GM18868 (cell line): Measurements from ENCODE around the gene BRAT1.

Source experiments
- ATAC-seq: cut with Tn5 transposase; IDR thresholded peaks from one replicate; pipeline ENCODE4 v1.9.1; 2021; ENCODE audit warnings: mild to moderate bottlenecking, moderate library complexity; ENCODE audit not compliant: unreplicated experiment

Gene BRAT1

DNA sequence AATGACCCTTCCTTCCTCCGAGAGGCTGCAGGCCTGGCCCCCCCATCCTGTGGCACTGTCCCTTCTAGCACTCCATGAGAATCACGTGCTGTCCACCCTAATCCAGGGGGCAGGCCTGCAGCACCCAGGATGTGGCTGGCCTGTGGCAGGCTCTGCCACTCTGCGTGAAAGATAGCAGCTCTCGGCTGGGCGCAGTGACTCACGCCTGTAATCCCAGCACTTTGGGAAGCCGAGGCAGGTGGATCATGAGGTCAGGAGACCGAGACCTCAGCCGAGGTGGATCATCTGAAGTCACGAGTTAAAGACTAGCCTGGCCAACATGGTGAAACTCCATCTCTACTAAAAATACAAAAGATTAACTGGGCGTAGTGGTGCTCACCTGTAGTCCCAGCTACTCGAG, 54.6 kb downstream of the BRAT1 start:
- ATAC-seq: no peak

DNA sequence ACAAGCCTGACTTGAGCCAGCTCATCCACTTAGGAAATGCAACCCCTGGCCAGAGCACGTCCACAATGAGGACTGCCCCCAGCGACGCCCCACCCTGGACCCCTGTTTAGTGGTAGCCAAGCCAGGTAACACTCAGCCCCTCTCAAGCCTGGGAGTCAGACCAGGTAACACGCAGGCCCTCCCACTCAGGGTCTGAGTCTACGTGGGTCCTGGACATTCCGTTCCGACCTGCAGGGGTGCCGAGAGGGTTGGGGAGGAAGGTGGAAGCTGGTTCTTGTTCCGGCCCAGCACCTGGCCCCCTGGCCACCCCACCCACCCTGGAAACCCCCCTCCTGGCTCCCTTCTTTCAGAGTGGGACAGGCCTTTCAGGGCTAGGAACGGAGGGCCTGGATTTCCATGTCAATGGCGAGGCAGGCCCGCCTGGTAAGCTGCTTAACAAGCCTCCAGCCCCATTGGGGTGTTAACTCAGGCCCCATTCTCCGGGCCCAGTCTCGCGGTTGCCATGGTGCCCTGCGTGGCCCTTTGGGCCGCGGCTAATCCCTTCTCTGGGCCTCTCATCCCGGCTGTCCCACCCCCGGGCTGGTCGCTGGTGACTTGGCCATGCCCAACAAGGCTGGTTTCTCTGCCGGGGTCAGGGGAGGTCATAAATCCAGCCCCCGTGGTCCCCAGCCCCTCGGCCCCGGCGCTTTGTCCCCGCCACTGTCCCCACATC, 55.4 kb downstream of the BRAT1 start:
- no peak for ATAC-seq

DNA sequence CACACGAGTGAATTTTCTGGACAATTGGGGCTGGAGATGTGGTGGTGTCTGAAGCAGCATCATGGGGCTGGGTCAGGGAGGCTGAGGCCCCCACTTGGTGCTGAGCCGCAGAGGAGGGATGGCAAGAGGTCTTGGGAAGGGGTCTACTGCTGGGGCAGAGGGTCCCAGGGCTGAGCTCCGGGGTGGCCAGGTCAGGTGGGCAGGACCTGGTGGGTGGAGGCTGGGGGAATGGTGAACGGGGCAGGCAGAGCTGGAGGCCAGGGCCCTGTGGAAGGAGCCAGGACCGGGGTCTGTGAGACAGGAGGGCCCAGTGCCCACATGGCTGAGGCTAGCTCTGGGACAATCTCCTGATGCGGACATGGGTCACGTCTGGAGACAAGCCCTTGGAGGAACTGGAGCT, 56.1 kb downstream of the BRAT1 start:
- ATAC-seq: no peak

DNA sequence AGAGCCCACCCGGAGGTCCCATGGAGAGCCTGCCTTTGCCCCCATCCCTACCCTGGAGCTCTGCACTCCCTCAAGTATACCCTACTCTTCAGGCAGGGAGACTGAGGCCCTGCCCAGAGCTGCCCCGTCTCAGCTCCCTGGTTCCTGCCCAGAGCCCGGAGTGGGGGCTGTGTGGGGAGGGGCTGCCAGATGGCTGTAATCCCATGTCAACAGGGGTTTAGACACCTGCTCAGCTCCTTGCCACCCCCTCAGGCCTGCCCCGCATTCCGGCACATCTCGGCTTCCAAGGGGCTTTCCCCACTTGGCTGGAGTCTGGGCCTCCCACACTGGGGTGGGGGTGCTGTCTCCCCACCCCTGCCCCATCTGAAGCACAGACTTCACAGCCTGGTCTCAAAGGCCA, 56.6 kb downstream of the BRAT1 start:
- no peak for ATAC-seq

DNA sequence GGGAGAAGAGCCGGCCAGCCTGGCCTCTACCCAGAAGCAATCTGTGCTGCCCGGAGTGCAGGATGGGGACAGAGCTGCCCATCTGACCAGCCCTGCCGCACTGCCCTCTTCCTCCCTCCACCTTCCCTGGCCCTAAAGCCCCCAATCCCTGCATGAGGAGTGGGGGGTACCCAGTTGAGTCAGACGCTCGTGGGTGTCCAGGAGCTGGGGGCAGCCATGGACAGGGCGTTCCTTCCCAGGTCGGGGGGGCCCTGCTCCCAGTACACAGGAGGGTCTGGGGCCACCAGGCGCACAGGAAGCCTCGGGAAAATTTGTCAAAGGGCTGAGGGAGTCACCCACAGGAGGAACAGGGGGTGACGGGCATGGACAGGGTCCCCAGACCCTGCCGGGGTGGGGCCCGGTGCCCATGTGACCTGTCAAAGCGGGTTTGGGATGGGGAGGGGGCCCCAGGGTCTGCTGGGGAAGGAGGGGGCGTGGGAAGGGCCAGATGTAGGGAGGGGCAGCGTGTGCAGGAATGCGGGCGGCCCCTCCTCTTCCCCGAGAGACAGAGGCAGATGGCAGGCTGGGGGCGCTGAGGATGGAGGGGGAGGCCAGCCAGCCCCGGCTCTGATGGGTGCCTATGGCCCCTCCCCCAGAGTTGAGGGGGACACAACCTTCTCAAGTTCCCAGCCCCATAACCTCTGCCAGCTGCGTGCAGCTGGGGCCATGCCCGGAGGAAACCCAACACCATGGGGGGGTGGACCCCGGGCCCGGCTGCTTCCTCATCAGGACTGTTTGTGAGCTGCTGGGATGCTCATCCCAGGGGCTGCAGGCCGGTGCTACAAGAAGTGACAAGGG, 57.6 kb downstream of the BRAT1 start:
- ATAC-seq: no peak

DNA sequence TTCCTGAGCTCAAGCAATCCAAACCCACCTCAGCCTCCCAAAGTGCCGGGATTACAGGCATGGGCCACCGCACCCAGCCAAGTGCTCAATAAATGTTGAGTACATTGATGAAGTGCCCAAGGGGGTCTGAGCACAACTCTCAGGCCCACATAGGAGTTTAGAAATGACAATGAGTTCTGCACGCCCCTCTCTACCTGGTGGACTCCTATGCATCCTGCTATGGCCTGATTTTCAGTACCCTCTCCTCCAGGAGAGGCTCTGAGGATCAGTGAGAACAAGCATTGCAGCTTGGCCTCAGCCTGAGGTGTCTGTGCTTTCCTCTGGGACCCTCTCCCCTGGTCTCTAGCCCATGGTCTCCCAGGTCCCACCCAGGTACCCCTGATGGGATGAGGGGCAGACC, 58.3 kb downstream of the BRAT1 start:
- ATAC-seq: no peak

DNA sequence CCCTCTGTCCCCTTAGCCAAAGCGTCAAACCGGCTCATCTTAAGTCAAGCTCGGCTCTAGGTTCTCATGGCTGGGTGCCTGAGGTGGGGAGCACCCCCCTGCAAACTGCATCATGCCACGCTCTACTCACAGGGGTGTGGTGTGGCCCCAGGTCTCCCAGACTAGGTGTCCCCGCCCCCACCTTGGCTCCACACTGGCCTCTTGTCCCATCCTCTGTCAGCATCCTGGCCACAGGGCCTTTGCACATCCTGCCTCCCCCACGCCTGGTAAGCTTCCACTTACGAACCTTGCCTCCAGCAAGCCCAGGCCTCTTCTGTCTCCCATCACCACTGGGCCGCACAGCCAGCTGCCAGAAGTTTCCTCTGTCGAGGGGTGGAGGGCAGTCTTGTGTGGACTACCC, 58.9 kb downstream of the BRAT1 start:
- no peak for ATAC-seq

DNA sequence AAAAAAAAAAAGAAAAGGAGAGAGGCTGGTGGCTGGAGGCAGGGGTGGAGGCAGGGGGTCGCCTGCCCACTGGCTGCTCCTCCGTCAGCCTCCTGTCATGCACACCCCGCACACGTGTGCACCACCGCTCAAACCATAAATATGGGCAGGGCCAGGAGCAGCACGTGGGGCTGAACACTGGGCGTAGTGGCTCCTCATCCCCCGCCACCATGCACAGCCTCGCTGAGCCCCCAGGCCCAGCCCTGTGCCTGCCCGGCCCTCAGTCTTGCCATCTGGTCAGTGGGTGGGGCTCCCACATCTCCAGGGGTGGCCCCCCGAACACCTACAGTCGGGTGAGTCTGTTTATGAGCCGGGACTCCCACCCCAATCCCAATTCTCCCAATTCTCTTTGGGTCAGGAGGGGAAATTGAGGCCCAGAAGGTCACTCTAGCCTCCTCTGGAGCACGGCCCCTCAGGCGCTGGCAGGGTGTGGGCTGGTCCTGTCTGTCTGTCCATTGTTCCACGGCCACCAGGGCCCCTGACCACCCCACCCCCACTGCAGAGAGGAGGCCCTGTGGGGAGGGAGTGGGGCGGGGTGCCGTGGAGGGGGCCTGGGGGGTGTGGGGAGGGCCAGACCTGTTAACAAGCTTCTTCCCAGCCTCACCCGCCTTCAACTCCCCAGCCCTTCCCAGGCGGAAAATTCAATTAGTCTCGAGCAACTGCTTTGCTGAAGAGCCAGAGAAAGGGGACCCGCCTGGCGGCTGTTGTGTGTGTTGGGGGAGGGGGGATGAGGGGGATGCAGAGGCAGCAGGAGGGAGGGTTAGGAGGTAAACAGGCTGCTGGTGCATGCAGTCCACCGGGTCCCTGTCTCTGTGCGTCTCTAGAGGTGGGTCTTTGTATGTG, 59.7 kb downstream of the BRAT1 start:
- ATAC-seq: no peak

DNA sequence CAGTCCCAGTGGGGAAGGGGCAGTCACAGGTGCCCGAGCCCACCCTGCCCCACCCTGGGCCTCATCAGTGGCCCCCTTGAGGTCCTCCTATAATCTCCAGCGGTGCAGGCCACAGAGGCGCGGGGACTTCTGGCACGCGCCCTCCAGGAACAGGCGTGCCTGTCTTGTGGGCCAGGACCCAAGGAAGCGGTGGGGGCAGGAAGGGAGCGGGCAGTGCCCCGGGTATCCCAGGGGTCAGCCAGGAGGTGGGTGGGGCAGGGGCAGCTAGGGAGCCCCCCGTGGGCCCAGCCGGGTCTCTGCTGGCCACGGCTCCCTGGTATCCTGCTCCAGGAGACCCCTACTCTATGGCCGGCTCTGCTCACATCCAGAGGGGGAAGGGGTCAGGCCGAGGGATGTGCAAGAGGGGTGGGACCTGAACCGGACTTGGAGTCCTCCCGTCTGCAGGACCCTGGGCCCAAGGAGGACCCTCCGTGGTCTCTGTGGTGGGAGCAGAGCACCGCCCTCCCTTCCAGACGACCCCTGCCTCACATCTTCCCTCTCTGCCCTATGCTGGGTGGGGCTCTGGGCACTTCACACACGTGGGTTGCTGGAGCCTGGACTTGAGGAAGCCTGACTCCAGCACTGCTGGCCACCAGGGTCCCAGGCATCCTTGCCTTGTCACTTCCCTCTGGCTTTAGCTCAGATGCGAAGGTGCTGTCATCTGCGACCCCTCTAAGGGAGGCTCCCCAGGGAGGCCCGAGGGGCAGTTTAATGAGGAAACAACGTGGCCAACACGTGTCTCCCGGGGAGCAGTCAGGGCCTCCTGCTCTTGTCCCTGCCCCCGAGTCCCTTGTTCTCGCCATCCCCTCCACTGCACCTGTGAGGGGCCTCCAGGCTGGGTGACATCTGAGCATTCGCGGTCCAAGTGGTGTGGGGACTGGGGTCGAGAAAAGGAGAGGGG, 60.9 kb downstream of the BRAT1 start:
- ATAC-seq: no peak

DNA sequence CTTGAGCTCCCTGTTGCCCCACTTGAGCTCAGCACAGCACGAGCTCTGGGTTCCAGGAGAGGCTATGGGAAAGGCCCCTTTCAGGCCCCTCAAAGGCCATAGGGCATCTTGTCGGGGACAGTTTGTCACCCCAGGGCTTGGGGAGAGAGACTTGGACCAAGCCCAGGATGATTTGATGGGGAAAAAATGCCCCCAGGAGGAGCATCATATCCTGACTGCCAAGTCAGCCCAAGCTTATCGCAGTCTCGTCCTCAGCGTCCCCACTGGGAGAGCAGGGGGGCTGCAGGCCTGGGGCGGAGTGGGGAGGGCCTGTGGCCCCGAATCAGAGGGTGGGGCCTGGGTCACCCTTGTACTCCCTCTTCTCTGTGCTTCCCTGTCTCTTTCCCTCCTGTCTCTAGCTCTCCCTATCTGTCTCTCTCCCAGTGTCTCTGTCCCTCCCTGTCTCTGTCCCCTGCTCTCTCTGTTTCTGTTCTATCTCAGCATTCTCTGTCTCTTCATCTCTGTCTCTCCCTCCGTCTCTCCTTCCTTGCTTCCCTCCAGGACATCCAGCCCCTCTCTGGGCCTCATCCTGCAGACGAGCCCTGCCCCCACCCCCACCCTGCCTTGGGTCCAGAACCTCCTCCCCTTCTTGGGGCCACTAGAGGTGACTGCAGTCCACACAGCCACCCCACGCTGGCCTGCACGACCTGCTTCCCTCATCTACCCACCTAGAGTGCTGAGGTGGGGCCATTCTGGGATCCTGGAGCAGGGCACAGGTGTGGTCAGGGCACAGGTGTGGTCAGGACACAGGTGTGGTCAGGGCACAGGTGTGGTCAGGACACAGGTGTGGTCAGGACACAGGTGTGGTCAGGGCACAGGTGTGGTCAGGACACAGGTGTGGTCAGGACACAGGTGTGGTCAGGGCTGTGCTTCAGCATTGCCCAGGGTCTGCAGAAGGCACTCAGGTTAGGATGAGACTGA, 61.8 kb downstream of the BRAT1 start:
- ATAC-seq: no peak

DNA sequence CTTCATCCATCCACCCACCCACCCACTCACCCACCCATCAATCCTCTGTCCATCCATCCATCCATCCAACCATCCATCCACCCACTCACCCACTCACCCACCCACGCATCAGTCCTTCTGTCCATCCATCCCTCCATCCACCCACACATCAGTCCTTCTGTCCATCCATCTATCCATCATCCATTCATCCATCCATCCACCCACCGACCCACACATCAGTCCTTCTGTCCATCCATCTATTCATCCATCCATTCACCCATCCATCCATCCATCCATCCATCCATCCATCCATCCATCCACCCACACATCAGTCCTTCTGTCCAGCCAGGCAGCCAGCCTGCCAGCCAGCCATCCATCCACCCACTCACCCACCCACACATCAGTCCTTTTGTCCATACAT, 63.3 kb downstream of the BRAT1 start:
- no peak for ATAC-seq

DNA sequence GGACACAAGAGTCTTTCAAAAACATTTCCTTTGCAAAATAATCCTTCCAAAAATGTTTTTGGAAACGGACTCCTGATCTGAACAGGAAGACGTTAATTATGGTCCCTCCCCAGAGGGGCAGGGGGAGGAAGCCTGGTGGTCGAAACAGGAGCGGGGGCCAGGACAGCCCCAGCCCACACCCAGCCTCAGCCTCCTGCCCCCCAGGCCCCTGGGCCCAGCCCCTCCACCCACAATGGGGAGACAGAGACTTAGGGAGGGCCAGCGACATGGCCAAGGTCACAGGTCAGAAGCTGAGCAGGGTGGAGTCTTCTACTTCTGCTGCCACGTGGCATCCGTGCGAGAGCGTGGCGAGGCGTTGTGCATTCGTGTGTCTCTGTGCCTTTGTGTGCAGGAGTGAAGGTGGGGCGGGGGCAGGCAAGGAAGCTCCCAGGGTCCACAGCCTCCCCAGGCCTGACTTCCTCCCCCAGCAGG, 65.1 kb downstream of the BRAT1 start:
- no peak for ATAC-seq

DNA sequence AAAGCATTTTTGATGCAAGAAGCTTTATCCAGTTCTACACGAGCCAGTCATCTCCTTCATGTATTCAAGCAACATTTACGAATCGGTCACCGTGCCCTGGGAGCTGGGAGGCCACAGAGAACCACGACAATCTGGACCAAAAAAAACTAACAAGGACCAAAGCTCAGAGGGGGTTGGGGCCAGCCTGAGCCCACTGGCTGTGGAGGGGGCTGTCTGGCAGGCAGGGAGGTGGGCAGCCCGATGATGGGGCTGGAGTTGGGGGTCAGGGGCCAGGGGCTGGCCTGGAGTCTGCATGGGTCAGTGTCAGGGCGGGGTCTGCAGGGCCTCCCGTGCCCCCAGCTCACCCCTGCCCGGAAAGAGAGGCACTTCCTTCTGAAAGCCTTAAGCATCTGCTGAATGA, 66.6 kb downstream of the BRAT1 start:
- no peak for ATAC-seq

DNA sequence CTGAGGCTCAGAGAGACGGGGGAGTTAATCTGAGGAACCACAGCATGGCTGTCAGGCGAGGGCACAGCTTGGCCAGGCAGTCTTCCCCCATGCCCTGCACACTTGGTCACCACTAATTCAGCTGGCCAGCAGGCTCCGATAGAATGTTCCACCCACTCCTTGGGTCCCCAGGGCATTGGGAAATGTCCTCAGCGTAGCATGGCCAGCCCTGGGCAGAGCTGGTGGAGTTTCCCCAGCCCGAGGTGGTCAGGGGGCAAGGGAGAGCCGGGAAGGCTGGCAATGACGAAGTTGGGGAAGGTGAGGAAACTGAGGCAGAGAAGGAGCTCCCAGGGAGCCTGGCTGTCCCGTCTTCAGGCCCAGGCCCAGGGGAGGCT, 67.1 kb downstream of the BRAT1 start:
- no peak for ATAC-seq
